ENCODE data around the gene RPAP2.
"Not testable (repeated sequence)": the region's sequence is repeated elsewhere in the genome, so short reads cannot be mapped to it uniquely, and the experiment has no call there.

The RPAP2 gene

DNA sequence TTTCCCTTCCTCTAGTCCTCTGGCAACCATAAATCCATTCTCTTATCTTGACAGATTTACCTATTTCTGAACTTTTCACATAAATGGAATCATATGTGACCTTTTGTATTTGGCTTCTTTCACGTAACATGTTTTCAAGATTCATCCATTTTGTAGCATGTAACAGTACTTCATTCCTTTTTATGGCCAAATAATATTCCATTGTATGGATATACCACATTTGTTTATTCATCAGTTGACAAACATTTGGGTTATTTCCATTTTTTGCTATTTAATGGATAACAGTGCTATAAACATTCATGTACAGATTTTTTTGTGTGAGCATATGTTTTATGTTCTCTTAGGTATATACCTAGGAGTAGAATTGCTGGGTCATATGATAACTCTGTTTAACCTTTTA is 54.0 kb downstream of the RPAP2 start:
- H3K36me3 ChIP-seq (ENCODE audit: control insufficient read depth in 2 of 2, insufficient read depth in 2 of 2, low read length in 2 of 2), result peaks cover 12 to 16% of the 10 kb centered on the region in 2 donors

DNA sequence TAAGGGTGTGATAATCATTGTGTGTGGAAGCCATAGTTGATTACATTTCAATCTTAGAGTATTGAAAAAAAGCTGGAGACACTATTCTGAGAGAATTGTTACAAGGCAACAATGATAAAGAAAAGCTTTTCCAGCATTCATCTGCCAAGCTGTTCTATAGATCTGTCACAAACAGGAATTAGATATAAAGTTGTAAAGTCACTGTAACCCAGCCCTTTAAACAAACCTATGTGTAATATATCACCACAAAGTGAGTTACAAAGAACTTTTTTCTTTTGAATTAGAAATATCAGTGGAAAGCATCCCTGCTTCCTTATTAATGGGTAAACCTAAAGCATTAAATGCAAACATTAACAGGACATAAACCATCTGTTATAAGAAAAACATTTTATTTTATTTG is 55.4 kb downstream of the RPAP2 start:
- H3K27me3 ChIP-seq (ENCODE audit: control insufficient read depth in 1 of 2, insufficient read depth in 2 of 2, low read length in 2 of 2), result no peaks in the 10 kb centered on the region
- H3K9me3 ChIP-seq (ENCODE audit: control insufficient read depth in 2 of 2, low read length in 2 of 2), result peaks cover 0 to 2% of the 10 kb centered on the region in 2 donors
- H3K4me1 ChIP-seq (ENCODE audit: control insufficient read depth, insufficient read depth, low read length), result no peaks in the 10 kb centered on the region
- H3K36me3 ChIP-seq (ENCODE audit: control insufficient read depth in 2 of 2, insufficient read depth in 2 of 2, low read length in 2 of 2), result peaks cover 13 to 19% of the 10 kb centered on the region in 2 donors
- no peak overlapping the region for H3K27ac ChIP-seq (ENCODE audit: low read length)
- no peak overlapping the region for H3K9ac ChIP-seq (ENCODE audit: low read length in 2 of 2)
- H3K4me3 ChIP-seq (ENCODE audit: low read length in 2 of 2), result no peak overlapping the region

More for the DNA sequence above, 54.0 kb downstream of the RPAP2 start:
- no peaks in the 10 kb centered on the region for H3K4me1 ChIP-seq (ENCODE audit: control insufficient read depth, insufficient read depth, low read length)
- no peak overlapping the region for H3K27ac ChIP-seq (ENCODE audit: low read length)
- no peak overlapping the region for H3K9ac ChIP-seq (ENCODE audit: low read length in 2 of 2)
- peaks cover 0 to 2% of the 10 kb centered on the region in 2 donors for H3K9me3 ChIP-seq (ENCODE audit: control insufficient read depth in 2 of 2, low read length in 2 of 2)
- H3K27me3 ChIP-seq (ENCODE audit: control insufficient read depth in 1 of 2, insufficient read depth in 2 of 2, low read length in 2 of 2), result no peaks in the 10 kb centered on the region
- H3K4me3 ChIP-seq (ENCODE audit: low read length in 2 of 2), result no peak overlapping the region

DNA sequence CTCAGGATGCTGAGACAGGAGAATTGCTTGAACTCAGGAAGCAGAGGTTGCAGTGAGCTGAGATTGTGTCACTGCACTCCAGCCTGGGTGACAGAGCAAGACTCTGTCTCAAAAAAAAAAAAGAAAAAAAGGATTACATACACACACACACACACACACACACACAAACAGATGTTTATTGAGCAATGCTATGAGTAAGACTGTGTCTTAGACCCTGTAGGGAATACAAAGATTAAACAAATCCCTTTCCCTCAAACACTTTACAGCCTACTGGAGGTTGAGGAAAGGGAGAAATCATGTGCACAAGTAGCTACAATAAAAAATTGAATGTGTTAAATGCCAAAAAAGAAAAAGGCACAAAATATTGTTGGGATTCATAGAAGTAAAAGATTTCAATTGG is 58.1 kb downstream of the RPAP2 start:
- Histone ChIP-seq H3K4me3 (ENCODE audit: low read length in 2 of 2) (no peak overlapping the region), H3K27ac (ENCODE audit: low read length) (no peak overlapping the region), H3K4me1 (ENCODE audit: control insufficient read depth, insufficient read depth, low read length) (no peaks in the 10 kb centered on the region), H3K9ac (ENCODE audit: low read length in 2 of 2) (no peak overlapping the region), H3K27me3 (ENCODE audit: control insufficient read depth in 1 of 2, insufficient read depth in 2 of 2, low read length in 2 of 2) (no peaks in the 10 kb centered on the region), H3K9me3 (ENCODE audit: control insufficient read depth in 2 of 2, low read length in 2 of 2) (peaks cover 0 to 2% of the 10 kb centered on the region in 2 donors), H3K36me3 (ENCODE audit: control insufficient read depth in 2 of 2, insufficient read depth in 2 of 2, low read length in 2 of 2) (peaks cover 7 to 13% of the 10 kb centered on the region in 2 donors)

GRCh38 chr1:92359382-92359781 is 60.5 kb downstream of the RPAP2 start:
- H3K4me1 ChIP-seq (ENCODE audit: control insufficient read depth, insufficient read depth, low read length); H3K9ac ChIP-seq (ENCODE audit: low read length in 2 of 2); H3K27me3 ChIP-seq (ENCODE audit: control insufficient read depth in 1 of 2, insufficient read depth in 2 of 2, low read length in 2 of 2); H3K27ac ChIP-seq (ENCODE audit: low read length); H3K36me3 ChIP-seq (ENCODE audit: control insufficient read depth in 2 of 2, insufficient read depth in 2 of 2, low read length in 2 of 2); H3K9me3 ChIP-seq (ENCODE audit: control insufficient read depth in 2 of 2, low read length in 2 of 2); H3K4me3 ChIP-seq (ENCODE audit: low read length in 2 of 2): not testable (repeated sequence)

GRCh38 chr1:92359986-92360385 is 61.1 kb downstream of the RPAP2 start:
- Histone ChIP-seq H3K27ac (ENCODE audit: low read length) (no peak overlapping the region), H3K36me3 (ENCODE audit: control insufficient read depth in 2 of 2, insufficient read depth in 2 of 2, low read length in 2 of 2) (peaks cover 3 to 7% of the 10 kb centered on the region in 2 donors)

GRCh38 chr1:92362970-92363369 is 64.1 kb downstream of the RPAP2 start:
- no peak overlapping the region for H3K4me3 ChIP-seq (ENCODE audit: low read length in 2 of 2)
- no peaks in the 10 kb centered on the region for H3K9me3 ChIP-seq (ENCODE audit: control insufficient read depth in 2 of 2, low read length in 2 of 2)
- no peak overlapping the region for H3K9ac ChIP-seq (ENCODE audit: low read length in 2 of 2)
- no peak overlapping the region for H3K27ac ChIP-seq (ENCODE audit: low read length)
- H3K36me3 ChIP-seq (ENCODE audit: control insufficient read depth in 2 of 2, insufficient read depth in 2 of 2, low read length in 2 of 2), result peaks cover 3 to 10% of the 10 kb centered on the region in 2 donors
- no peaks in the 10 kb centered on the region for H3K27me3 ChIP-seq (ENCODE audit: control insufficient read depth in 1 of 2, insufficient read depth in 2 of 2, low read length in 2 of 2)
- H3K4me1 ChIP-seq (ENCODE audit: control insufficient read depth, insufficient read depth, low read length), result no peaks in the 10 kb centered on the region

More at GRCh38 chr1:92359986-92360385, 61.1 kb downstream of the RPAP2 start:
- Histone ChIP-seq H3K4me1 (ENCODE audit: control insufficient read depth, insufficient read depth, low read length) (no peaks in the 10 kb centered on the region), H3K27me3 (ENCODE audit: control insufficient read depth in 1 of 2, insufficient read depth in 2 of 2, low read length in 2 of 2) (no peaks in the 10 kb centered on the region), H3K4me3 (ENCODE audit: low read length in 2 of 2) (no peak overlapping the region), H3K9ac (ENCODE audit: low read length in 2 of 2) (no peak overlapping the region), H3K9me3 (ENCODE audit: control insufficient read depth in 2 of 2, low read length in 2 of 2) (no peaks in the 10 kb centered on the region)

GRCh38 chr1:92363401-92363800 is 64.5 kb downstream of the RPAP2 start:
- no peak overlapping the region for H3K9ac ChIP-seq (ENCODE audit: low read length in 2 of 2)
- no peaks in the 10 kb centered on the region for H3K4me1 ChIP-seq (ENCODE audit: control insufficient read depth, insufficient read depth, low read length)
- H3K9me3 ChIP-seq (ENCODE audit: control insufficient read depth in 2 of 2, low read length in 2 of 2), result no peaks in the 10 kb centered on the region
- no peak overlapping the region for H3K4me3 ChIP-seq (ENCODE audit: low read length in 2 of 2)
- H3K27me3 ChIP-seq (ENCODE audit: control insufficient read depth in 1 of 2, insufficient read depth in 2 of 2, low read length in 2 of 2), result no peaks in the 10 kb centered on the region
- peaks cover 0 to 9% of the 10 kb centered on the region in 2 donors for H3K36me3 ChIP-seq (ENCODE audit: control insufficient read depth in 2 of 2, insufficient read depth in 2 of 2, low read length in 2 of 2)
- no peak overlapping the region for H3K27ac ChIP-seq (ENCODE audit: low read length)

DNA sequence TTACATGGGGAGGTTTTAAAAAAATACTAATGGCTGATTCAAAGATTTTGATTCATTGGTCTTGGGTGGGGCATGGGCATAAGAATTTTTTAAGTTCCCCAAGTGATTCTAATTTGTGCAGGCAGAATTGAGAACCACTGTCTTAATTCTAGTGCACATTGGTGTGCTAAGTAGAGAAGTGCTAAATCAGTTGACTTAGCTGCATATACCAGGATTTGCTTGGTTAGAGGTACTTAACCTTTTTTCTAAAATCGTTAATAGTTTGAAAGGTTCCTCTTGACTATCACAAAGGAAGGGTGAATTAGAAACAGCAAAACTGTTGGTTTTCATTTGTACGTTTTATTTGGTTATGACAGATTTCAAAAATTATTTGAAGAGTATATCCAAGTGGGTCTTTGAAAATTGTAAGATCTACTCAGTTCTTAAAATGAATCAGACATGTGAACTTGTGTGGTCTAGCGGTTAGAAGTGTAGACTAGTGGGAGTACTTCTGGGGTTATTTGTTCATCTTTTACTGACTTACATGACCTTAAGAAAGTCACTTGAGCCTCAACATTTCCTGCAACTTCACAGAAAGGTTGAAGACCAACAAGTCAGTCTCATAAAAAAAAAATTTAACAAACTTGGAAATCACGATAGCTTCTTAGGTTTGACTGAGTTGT is 66.7 kb downstream of the RPAP2 start:
- Histone ChIP-seq H3K9ac (ENCODE audit: low read length in 2 of 2) (no peak overlapping the region), H3K9me3 (ENCODE audit: control insufficient read depth in 2 of 2, low read length in 2 of 2) (no peaks in the 10 kb centered on the region), H3K27ac (ENCODE audit: low read length) (no peak overlapping the region), H3K4me1 (ENCODE audit: control insufficient read depth, insufficient read depth, low read length) (no peaks in the 10 kb centered on the region), H3K27me3 (ENCODE audit: control insufficient read depth in 1 of 2, insufficient read depth in 2 of 2, low read length in 2 of 2) (no peaks in the 10 kb centered on the region), H3K36me3 (ENCODE audit: control insufficient read depth in 2 of 2, insufficient read depth in 2 of 2, low read length in 2 of 2) (peaks cover 0 to 5% of the 10 kb centered on the region in 2 donors), H3K4me3 (ENCODE audit: low read length in 2 of 2) (no peak overlapping the region)

GRCh38 chr1:92366040-92366395 is 67.2 kb downstream of the RPAP2 start:
- Histone ChIP-seq H3K36me3 (ENCODE audit: control insufficient read depth in 2 of 2, insufficient read depth in 2 of 2, low read length in 2 of 2) (peaks cover 0 to 5% of the 10 kb centered on the region in 2 donors), H3K4me1 (ENCODE audit: control insufficient read depth, insufficient read depth, low read length) (no peaks in the 10 kb centered on the region), H3K27ac (ENCODE audit: low read length) (no peak overlapping the region), H3K27me3 (ENCODE audit: control insufficient read depth in 1 of 2, insufficient read depth in 2 of 2, low read length in 2 of 2) (no peaks in the 10 kb centered on the region), H3K4me3 (ENCODE audit: low read length in 2 of 2) (no peak overlapping the region), H3K9ac (ENCODE audit: low read length in 2 of 2) (no peak overlapping the region), H3K9me3 (ENCODE audit: control insufficient read depth in 2 of 2, low read length in 2 of 2) (no peaks in the 10 kb centered on the region)

GRCh38 chr1:92367496-92367895 is 68.6 kb downstream of the RPAP2 start:
- Histone ChIP-seq H3K4me1 (ENCODE audit: control insufficient read depth, insufficient read depth, low read length) (no peaks in the 10 kb centered on the region), H3K4me3 (ENCODE audit: low read length in 2 of 2) (no peak overlapping the region), H3K9me3 (ENCODE audit: control insufficient read depth in 2 of 2, low read length in 2 of 2) (no peaks in the 10 kb centered on the region), H3K27me3 (ENCODE audit: control insufficient read depth in 1 of 2, insufficient read depth in 2 of 2, low read length in 2 of 2) (no peaks in the 10 kb centered on the region), H3K9ac (ENCODE audit: low read length in 2 of 2) (no peak overlapping the region), H3K27ac (ENCODE audit: low read length) (no peak overlapping the region), H3K36me3 (ENCODE audit: control insufficient read depth in 2 of 2, insufficient read depth in 2 of 2, low read length in 2 of 2) (peaks cover 0 to 5% of the 10 kb centered on the region in 2 donors)

- H3K9ac ChIP-seq (ENCODE audit: low read length in 2 of 2), result no peak overlapping the region
- no peak overlapping the region for H3K4me3 ChIP-seq (ENCODE audit: low read length in 2 of 2)
- H3K9me3 ChIP-seq (ENCODE audit: control insufficient read depth in 2 of 2, low read length in 2 of 2), result no peaks in the 10 kb centered on the region
- H3K36me3 ChIP-seq (ENCODE audit: control insufficient read depth in 2 of 2, insufficient read depth in 2 of 2, low read length in 2 of 2), result peaks cover 0 to 5% of the 10 kb centered on the region in 2 donors
- H3K27ac ChIP-seq (ENCODE audit: low read length), result no peak overlapping the region
- no peaks in the 10 kb centered on the region for H3K27me3 ChIP-seq (ENCODE audit: control insufficient read depth in 1 of 2, insufficient read depth in 2 of 2, low read length in 2 of 2)
- H3K4me1 ChIP-seq (ENCODE audit: control insufficient read depth, insufficient read depth, low read length), result no peaks in the 10 kb centered on the region
These were observed 73.3 kb downstream of the RPAP2 start for GRCh38 chr1:92372164-92372563.
